IMR-90 (cell line): ENCODE results near the gene STRN. TPM values are rescaled to one million over a fixed set of nuclear protein-coding genes. Genes with fewer than 3 reads are reported as not detected.

Source experiments
- ATAC-seq: fragments of 200-7000 bp; cut with Tn5 transposase; 2 replicates; pipeline ENCODE4 v1.9.1; 2020; ENCODE audit warnings: low read depth, mild to moderate bottlenecking, moderate library complexity
- BruUV-seq: library from RNA; stranded (reverse); fragments of 400-500 nt; replicated peaks from 2 replicates; lab custom pipeline; 2021; lab: Mats Ljungman, UMichigan
- CTCF ChIA-PET: fragments of 300-600 bp; formaldehyde crosslinking; extraction: SDS; loops from one replicate; lab custom pipeline; 2021; ENCODE audit warnings: antibody characterized with exemption; lab: Yijun Ruan, JAX
- POLR2A ChIA-PET: fragments of 300-600 bp; sonication (Branson Sonifier 250); formaldehyde crosslinking; loops from one replicate; lab custom pipeline; 2022; ENCODE audit warnings: antibody characterized with exemption; ENCODE audit not compliant: unreplicated experiment; lab: Charles Lee
- DNase-seq: peaks from one replicate; pipeline ENCODE4 v3.0.0; 2013
- H2AFZ ChIP-seq: replicated peaks from 2 replicates; pipeline ENCODE3; 2013; ENCODE audit warnings: low read length, mild to moderate bottlenecking; ENCODE audit not compliant: poor library complexity
- H2AK5ac ChIP-seq: 2 replicates; pipeline ENCODE4 v1.6.1; 2013; ENCODE audit warnings: low read depth, low read length, inconsistent platforms
- H2AK9ac ChIP-seq: replicated peaks from 2 replicates; pipeline ENCODE3; 2013; ENCODE audit warnings: mild to moderate bottlenecking, low read depth, low read length, moderate library complexity; ENCODE audit not compliant: poor library complexity
- H2BK120ac ChIP-seq: 2 replicates; pipeline ENCODE4 v1.6.1; 2013; ENCODE audit warnings: low read depth, low read length, inconsistent platforms
- H2BK15ac ChIP-seq: 3 replicates; pipeline ENCODE4 v1.6.1; 2013; ENCODE audit warnings: low read depth, low read length, inconsistent platforms
- H2BK20ac ChIP-seq: 2 replicates; pipeline ENCODE4 v1.6.1; 2013; ENCODE audit warnings: low read depth, mild to moderate bottlenecking, inconsistent platforms, low read length, moderate library complexity
- H2BK5ac ChIP-seq: 2 replicates; pipeline ENCODE4 v1.6.1; 2013; ENCODE audit warnings: mild to moderate bottlenecking, low read depth, low read length, inconsistent platforms; ENCODE audit not compliant: poor library complexity, severe bottlenecking
- H3K14ac ChIP-seq: replicated peaks from 2 replicates; pipeline ENCODE4 v1.6.1; 2013; ENCODE audit warnings: low read depth, low read length, inconsistent platforms
- H3K18ac ChIP-seq: 2 replicates; pipeline ENCODE4 v1.6.1; 2013; ENCODE audit warnings: low read depth, low read length, control low read depth
- H3K23ac ChIP-seq: 2 replicates; pipeline ENCODE4 v1.6.1; 2013; ENCODE audit warnings: low read depth, low read length, inconsistent platforms
- H3K27ac ChIP-seq: 2 replicates; pipeline ENCODE4 v1.5.1; 2013; ENCODE audit warnings: mild to moderate bottlenecking, control low read depth, low read length; ENCODE audit not compliant: insufficient read depth
- H3K27me3 ChIP-seq: 2 replicates; pipeline ENCODE4 v1.6.1; 2013; ENCODE audit warnings: low read length; ENCODE audit not compliant: control insufficient read depth, insufficient read depth
- H3K36me3 ChIP-seq: 2 replicates; pipeline ENCODE4 v1.6.1; 2013; ENCODE audit warnings: low read length, mixed read lengths; ENCODE audit not compliant: control insufficient read depth, insufficient read depth
- H3K4ac ChIP-seq: 2 replicates; pipeline ENCODE4 v1.6.1; 2013; ENCODE audit warnings: low read depth, low read length, inconsistent platforms
- H3K4me1 ChIP-seq: 2 replicates; pipeline ENCODE4 v1.6.1; 2013; ENCODE audit warnings: low read length, mixed read lengths; ENCODE audit not compliant: control insufficient read depth, insufficient read depth
- H3K4me2 ChIP-seq: 2 replicates; pipeline ENCODE4 v1.6.1; 2013; ENCODE audit warnings: low read depth, mild to moderate bottlenecking, control low read depth, low read length, moderate library complexity
- H3K4me3 ChIP-seq: 2 replicates; pipeline ENCODE4 v1.5.1; 2013; ENCODE audit warnings: low read depth, mild to moderate bottlenecking, control low read depth, low read length, moderate library complexity; ENCODE audit not compliant: insufficient read depth
- H3K56ac ChIP-seq: 2 replicates; pipeline ENCODE4 v1.6.1; 2013; ENCODE audit warnings: low read length, inconsistent platforms; ENCODE audit not compliant: insufficient read depth; ENCODE audit errors: extremely low read depth
- H3K79me1 ChIP-seq, 2 experiments: 2 replicates each; pipeline ENCODE4 v1.6.1; 2013; ENCODE audit warnings: low read length in 2 of 2, inconsistent platforms in 1 of 2, low read depth in 1 of 2
- H3K9ac ChIP-seq: 2 replicates; pipeline ENCODE4 v1.6.1; 2013; ENCODE audit warnings: low read depth, low read length, control low read depth
- H3K9me1 ChIP-seq: 2 replicates; pipeline ENCODE4 v1.6.1; 2013; ENCODE audit warnings: low read length, inconsistent platforms; ENCODE audit not compliant: insufficient read depth
- H3K9me3 ChIP-seq: 2 replicates; pipeline ENCODE4 v1.6.1; 2013; ENCODE audit warnings: low read length; ENCODE audit not compliant: control insufficient read depth, insufficient read depth
- H4K20me1 ChIP-seq: 2 replicates; pipeline ENCODE4 v1.6.1; 2013; ENCODE audit warnings: low read length, inconsistent platforms; ENCODE audit not compliant: insufficient read depth
- H4K5ac ChIP-seq: 2 replicates; pipeline ENCODE4 v1.6.1; 2013; ENCODE audit warnings: mild to moderate bottlenecking, low read depth, low read length, control low read depth
- H4K8ac ChIP-seq, 2 experiments: 2 replicates each; pipeline ENCODE4 v1.6.1; 2013; ENCODE audit warnings: low read depth in 2 of 2, low read length in 2 of 2, control low read depth in 1 of 2, inconsistent platforms in 1 of 2
- H4K91ac ChIP-seq: 2 replicates; pipeline ENCODE4 v1.6.1; 2013; ENCODE audit warnings: low read depth, low read length, inconsistent platforms; ENCODE audit not compliant: insufficient read depth
- BHLHE40 ChIP-seq: fragments of 150-350 bp; IDR thresholded peaks from 2 replicates; pipeline ENCODE4 v1.6.1; 2016; ENCODE audit warnings: mild to moderate bottlenecking, low read depth, low read length
- CEBPB ChIP-seq: IDR thresholded peaks from 2 replicates; pipeline ENCODE4 v1.6.1; 2012; ENCODE audit warnings: low read depth, low read length, improper control_type of control experiment
- CHD1 ChIP-seq: IDR thresholded peaks from 2 replicates; pipeline ENCODE4 v1.6.1; 2012; ENCODE audit warnings: low read depth, low read length, improper control_type of control experiment
- CTCF ChIP-seq: conservative IDR thresholded peaks from 2 replicates; pipeline ENCODE4 v1.5.1; 2012; ENCODE audit warnings: mild to moderate bottlenecking, low read depth, low read length, improper control_type of control experiment
- ELK1 ChIP-seq: fragments of 150-350 bp; IDR thresholded peaks from 2 replicates; pipeline ENCODE4 v1.6.1; 2016; ENCODE audit warnings: low read depth, mild to moderate bottlenecking, low read length, moderate library complexity, borderline replicate concordance
- FOS ChIP-seq: fragments of 150-350 bp; IDR thresholded peaks from 2 replicates; pipeline ENCODE4 v1.6.1; 2016; ENCODE audit warnings: low read depth, low read length
- MAFK ChIP-seq: IDR thresholded peaks from 2 replicates; pipeline ENCODE4 v1.6.1; 2012; ENCODE audit warnings: low read depth, low read length, improper control_type of control experiment
- MAZ ChIP-seq: IDR thresholded peaks from 2 replicates; pipeline ENCODE4 v1.6.1; 2012; ENCODE audit warnings: low read depth, mild to moderate bottlenecking, low read length, improper control_type of control experiment, moderate library complexity, borderline replicate concordance
- MXI1 ChIP-seq: IDR thresholded peaks from 2 replicates; pipeline ENCODE4 v1.6.1; 2012; ENCODE audit warnings: low read depth, mild to moderate bottlenecking, low read length, moderate library complexity, borderline replicate concordance
- NFE2L2 ChIP-seq: fragments of 150-350 bp; IDR thresholded peaks from 2 replicates; pipeline ENCODE4 v1.6.1; 2016; ENCODE audit warnings: low read depth, mild to moderate bottlenecking, low read length
- POLR2A ChIP-seq: IDR thresholded peaks from 2 replicates; pipeline ENCODE4 v1.6.1; 2012; ENCODE audit warnings: mild to moderate bottlenecking, low read depth, low read length
- RAD21 ChIP-seq: IDR thresholded peaks from 2 replicates; pipeline ENCODE4 v1.6.1; 2012; ENCODE audit warnings: low read length, improper control_type of control experiment
- RCOR1 ChIP-seq: IDR thresholded peaks from 2 replicates; pipeline ENCODE4 v1.6.1; 2012; ENCODE audit warnings: mild to moderate bottlenecking, low read length, improper control_type of control experiment; ENCODE audit not compliant: insufficient replicate concordance
- RFX5 ChIP-seq: IDR thresholded peaks from 2 replicates; pipeline ENCODE4 v1.8.0; 2012; ENCODE audit warnings: low read depth, mild to moderate bottlenecking, low read length, moderate library complexity
- SMC3 ChIP-seq: fragments of 150-350 bp; IDR thresholded peaks from 2 replicates; pipeline ENCODE4 v1.6.1; 2016; ENCODE audit warnings: low read depth, mild to moderate bottlenecking, antibody characterized with exemption, low read length, moderate library complexity
- WGBS, 2 experiments: methylation state at CpG; one replicate each; pipeline versions ENCODE4 v1.1.5 to v1.1.7; 2013; ENCODE audit warnings: missing lambda C conversion rate in 2 of 2; ENCODE audit not compliant: insufficient read length in 1 of 2; ENCODE audit errors: extremely low coverage in 2 of 2; 5-methylcytosine and 5-hydroxymethylcytosine counted together
- dilution Hi-C: fragments of 300-500 bp; cut with HindIII; formaldehyde crosslinking; loops from one replicate; pipeline ENCODE4 v1.14.3; 2018; ENCODE audit warnings: low sequenced_read_pairs; ENCODE audit not compliant: unreplicated experiment
- in situ Hi-C: fragments of 300-500 bp; cut with MboI; formaldehyde crosslinking; loops from 3 replicates; pipeline ENCODE4 v1.14.3; 2019; ENCODE audit warnings: low sequenced_read_pairs, inconsistent platforms, mixed read lengths
- intact Hi-C: fragments of 100-400 bp; cut with micrococcal nuclease; formaldehyde crosslinking; loops from 2 replicates; pipeline ENCODE4 v1.10.0; 2022
- polyA plus RNA-seq, 3 experiments: library from polyadenylated mRNA; depleted of rRNA; stranded (reverse); fragments of >200 nt; gene quantifications; 2 replicates each; pipeline ENCODE4 v1.2.3, GENCODE V29; 2012; ENCODE audit warnings: low replicate concordance in 1 of 3
- total RNA-seq: library from RNA; depleted of rRNA; stranded (reverse); fragments of >200 nt; gene quantifications from 2 replicates; pipeline ENCODE4 v1.2.3, GENCODE V29; 2012
- TF ChIP-seq, protein P1 (sequence below): fragments of 150-350 bp; IDR thresholded peaks from 2 replicates; pipeline ENCODE4 v1.6.1; 2017; ENCODE audit warnings: mild to moderate bottlenecking, antibody characterized with exemption, low read length, low read depth

Gene STRN
- total and polyA plus RNA-seq, 2 of the 4 experiments (the other 2 are of a cell fraction), result 5.1 to 23.3 TPM

DNA sequence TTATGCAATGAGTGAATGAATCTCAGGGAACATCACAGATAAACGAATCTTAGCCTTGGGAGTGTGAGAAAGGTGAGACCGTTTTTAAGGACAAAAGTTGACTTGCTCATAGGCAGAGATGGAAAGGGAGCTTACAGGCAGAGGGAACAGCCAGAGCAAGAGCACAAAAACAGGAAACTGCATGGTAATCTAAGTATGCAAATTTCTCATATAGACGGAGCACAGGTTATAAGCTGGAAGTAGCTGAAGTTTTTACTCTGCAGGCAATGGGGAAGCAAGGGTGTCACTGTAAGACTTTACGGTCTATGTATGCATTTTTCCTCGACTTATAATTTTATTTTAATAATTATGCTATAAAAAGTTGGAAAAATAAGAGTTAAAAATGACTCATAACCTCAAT is 44.8 kb upstream of the STRN start:
- no peak for DNase-seq
- Histone ChIP-seq H3K4me3 (no peak overlapping the region), H3K79me1 (no peaks in the 10 kb centered on the region), H3K14ac (no peak overlapping the region), H3K4me2 (no peak overlapping the region), H3K9me3 (no peaks in the 10 kb centered on the region), H2AK9ac (no peak overlapping the region), H3K56ac (no peak overlapping the region), H3K18ac (no peak overlapping the region), H3K9me1 (no peaks in the 10 kb centered on the region), H2BK20ac (no peak overlapping the region), H4K20me1 (no peaks in the 10 kb centered on the region), H3K4me1 (no peaks in the 10 kb centered on the region), H2AK5ac (no peak overlapping the region), H3K9ac (no peak overlapping the region), H3K23ac (no peak overlapping the region), H3K36me3 (peaks cover 17% of the 10 kb centered on the region), H2BK120ac (no peak overlapping the region), H4K5ac (no peak overlapping the region), H2BK15ac (no peak overlapping the region), H2BK5ac (no peak overlapping the region), H3K4ac (no peak overlapping the region), H2AFZ (no peak overlapping the region), H3K27ac (no peak overlapping the region), H4K91ac (no peak overlapping the region), H3K27me3 (no peaks in the 10 kb centered on the region), H4K8ac (no peak overlapping the region)
- WGBS, 2 experiments, result 100% methylated on average over 1 of the region's 5 CpGs; no CpG with 5 or more reads in 1 of the 2 experiments
- POLR2A ChIA-PET, result no interaction called here
- in situ Hi-C loops (no loop called here), dilution Hi-C loops (no loop called here), intact Hi-C loops (no loop called here)
- BruUV-seq, result no TSS peak
- ATAC-seq, result no peak
- CTCF ChIA-PET, result no interaction called here
- no peak for TF ChIP-seq MAFK
- TF ChIP-seq NFE2L2, result no peak
- TF ChIP-seq MXI1, result no peak
- no peak for TF ChIP-seq ELK1
- no peak for TF ChIP-seq RFX5
- no peak for TF ChIP-seq BHLHE40
- TF ChIP-seq CTCF, result no peak
- no peak for TF ChIP-seq RAD21
- TF ChIP-seq, protein P1, sequence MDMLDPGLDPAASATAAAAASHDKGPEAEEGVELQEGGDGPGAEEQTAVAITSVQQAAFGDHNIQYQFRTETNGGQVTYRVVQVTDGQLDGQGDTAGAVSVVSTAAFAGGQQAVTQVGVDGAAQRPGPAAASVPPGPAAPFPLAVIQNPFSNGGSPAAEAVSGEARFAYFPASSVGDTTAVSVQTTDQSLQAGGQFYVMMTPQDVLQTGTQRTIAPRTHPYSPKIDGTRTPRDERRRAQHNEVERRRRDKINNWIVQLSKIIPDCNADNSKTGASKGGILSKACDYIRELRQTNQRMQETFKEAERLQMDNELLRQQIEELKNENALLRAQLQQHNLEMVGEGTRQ, result no peak
- TF ChIP-seq CEBPB, result no peak
- no peak for TF ChIP-seq CHD1
- TF ChIP-seq FOS, result no peak
- no peak for TF ChIP-seq SMC3
- no peak for TF ChIP-seq MAZ
- no peak for TF ChIP-seq POLR2A
- no peak for TF ChIP-seq RCOR1
